Measurements from ENCODE around the gene GNB1.
"Not testable (repeated sequence)": the region's sequence is repeated elsewhere in the genome, so short reads cannot be mapped to it uniquely, and the experiment has no call there.

The GNB1 gene

DNA sequence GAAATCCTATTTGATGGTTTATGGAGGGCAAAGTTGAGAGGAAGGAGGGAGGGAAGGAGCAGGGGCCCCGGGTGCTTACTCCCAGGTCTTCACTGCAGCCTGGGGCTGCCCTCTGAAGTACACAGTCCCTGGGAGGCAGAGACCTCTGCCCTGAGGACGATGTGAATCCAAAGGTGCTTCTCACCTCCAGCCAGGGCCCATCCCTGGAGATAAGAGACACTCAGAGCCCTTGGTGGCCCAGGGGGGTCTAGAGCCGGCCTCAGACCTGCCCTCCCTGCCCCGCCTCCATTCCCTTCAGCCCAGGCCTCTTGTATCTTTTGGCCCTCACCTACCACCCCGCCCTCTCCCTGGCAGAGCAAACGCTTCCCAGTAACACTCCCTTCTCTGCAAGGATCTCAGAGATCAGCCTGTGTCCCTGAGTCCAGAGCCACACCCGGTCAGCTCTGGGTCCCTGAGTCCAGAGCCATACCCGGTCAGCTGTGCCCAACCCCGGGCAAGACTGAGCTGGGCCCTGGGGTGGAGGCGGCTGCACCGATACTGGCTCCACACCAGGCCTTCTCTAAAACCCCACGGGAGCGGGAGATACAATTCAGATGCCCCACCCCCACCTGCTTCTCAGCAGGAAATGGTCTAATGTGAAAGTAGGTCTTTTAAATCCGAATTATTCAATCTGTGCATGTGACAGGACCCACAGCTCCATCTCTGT lies 3.6 kb upstream of the GNB1 start:
- WGBS, 2 experiments (ENCODE audit: insufficient coverage in 2 of 2), result 57 to 58% methylated on average over 7 to 8 of the region's 14 CpGs
- H3K36me3 ChIP-seq (ENCODE audit: control insufficient read depth, insufficient read depth, low read length), result peaks cover 3% of the 10 kb centered on the region
- H3K4me3 ChIP-seq (ENCODE audit: extremely low read depth, insufficient read depth, low read length, poor library complexity, severe bottlenecking), result no peak overlapping the region
- H3K9me3 ChIP-seq (ENCODE audit: control insufficient read depth, low read length), result no peaks in the 10 kb centered on the region
- peaks cover 9% of the 10 kb centered on the region for H3K4me1 ChIP-seq (ENCODE audit: control insufficient read depth, insufficient read depth, low read length, poor library complexity, severe bottlenecking)
- H3K27ac ChIP-seq (ENCODE audit: low read depth, low read length, severe bottlenecking), result no peak overlapping the region

- 91 to 100% methylated on average over 2 of the region's 2 CpGs for WGBS, 2 experiments (ENCODE audit: insufficient coverage in 2 of 2)
- Histone ChIP-seq H3K4me1 (ENCODE audit: control insufficient read depth, insufficient read depth, low read length, poor library complexity, severe bottlenecking) (peaks cover 10% of the 10 kb centered on the region), H3K36me3 (ENCODE audit: control insufficient read depth, insufficient read depth, low read length) (peaks cover 3% of the 10 kb centered on the region), H3K4me3 (ENCODE audit: extremely low read depth, insufficient read depth, low read length, poor library complexity, severe bottlenecking) (no peak overlapping the region), H3K9me3 (ENCODE audit: control insufficient read depth, low read length) (no peaks in the 10 kb centered on the region), H3K27ac (ENCODE audit: low read depth, low read length, severe bottlenecking) (no peak overlapping the region)
Observed at GRCh38 chr1:1893997-1894353, 3.1 kb upstream of the GNB1 start.

GRCh38 chr1:1893291-1893985 lies 2.6 kb upstream of the GNB1 start:
- 93 to 94% methylated on average over 17 to 19 of the region's 19 CpGs for WGBS, 2 experiments (ENCODE audit: insufficient coverage in 2 of 2)
- H3K27ac ChIP-seq (ENCODE audit: low read depth, low read length, severe bottlenecking), result no peak overlapping the region
- no peaks in the 10 kb centered on the region for H3K9me3 ChIP-seq (ENCODE audit: control insufficient read depth, low read length)
- no peak overlapping the region for H3K4me3 ChIP-seq (ENCODE audit: extremely low read depth, insufficient read depth, low read length, poor library complexity, severe bottlenecking)
- H3K4me1 ChIP-seq (ENCODE audit: control insufficient read depth, insufficient read depth, low read length, poor library complexity, severe bottlenecking), result peaks cover 15% of the 10 kb centered on the region
- peaks cover 4% of the 10 kb centered on the region for H3K36me3 ChIP-seq (ENCODE audit: control insufficient read depth, insufficient read depth, low read length)

- Histone ChIP-seq H3K27ac (ENCODE audit: low read depth, low read length, severe bottlenecking) (no peak overlapping the region), H3K4me3 (ENCODE audit: extremely low read depth, insufficient read depth, low read length, poor library complexity, severe bottlenecking) (no peak overlapping the region), H3K36me3 (ENCODE audit: control insufficient read depth, insufficient read depth, low read length) (peaks cover 11% of the 10 kb centered on the region), H3K9me3 (ENCODE audit: control insufficient read depth, low read length) (no peaks in the 10 kb centered on the region), H3K4me1 (ENCODE audit: control insufficient read depth, insufficient read depth, low read length, poor library complexity, severe bottlenecking) (peaks cover 22% of the 10 kb centered on the region)
- WGBS, 2 experiments (ENCODE audit: insufficient coverage in 2 of 2), result 90 to 100% methylated on average over 1 to 2 of the region's 7 CpGs
Observed at GRCh38 chr1:1892763-1893120, 1.9 kb upstream of the GNB1 start.

GRCh38 chr1:1892079-1892762 lies 1.3 kb upstream of the GNB1 start:
- Histone ChIP-seq H3K4me3 (ENCODE audit: extremely low read depth, insufficient read depth, low read length, poor library complexity, severe bottlenecking) (peak overlapping the region; percentile 42), H3K27ac (ENCODE audit: low read depth, low read length, severe bottlenecking) (no peak overlapping the region), H3K36me3 (ENCODE audit: control insufficient read depth, insufficient read depth, low read length) (peaks cover 15% of the 10 kb centered on the region), H3K9me3 (ENCODE audit: control insufficient read depth, low read length) (no peaks in the 10 kb centered on the region), H3K4me1 (ENCODE audit: control insufficient read depth, insufficient read depth, low read length, poor library complexity, severe bottlenecking) (peaks cover 22% of the 10 kb centered on the region)
- WGBS, 2 experiments (ENCODE audit: insufficient coverage in 2 of 2), result 89 to 93% methylated on average over 13 to 18 of the region's 21 CpGs

DNA sequence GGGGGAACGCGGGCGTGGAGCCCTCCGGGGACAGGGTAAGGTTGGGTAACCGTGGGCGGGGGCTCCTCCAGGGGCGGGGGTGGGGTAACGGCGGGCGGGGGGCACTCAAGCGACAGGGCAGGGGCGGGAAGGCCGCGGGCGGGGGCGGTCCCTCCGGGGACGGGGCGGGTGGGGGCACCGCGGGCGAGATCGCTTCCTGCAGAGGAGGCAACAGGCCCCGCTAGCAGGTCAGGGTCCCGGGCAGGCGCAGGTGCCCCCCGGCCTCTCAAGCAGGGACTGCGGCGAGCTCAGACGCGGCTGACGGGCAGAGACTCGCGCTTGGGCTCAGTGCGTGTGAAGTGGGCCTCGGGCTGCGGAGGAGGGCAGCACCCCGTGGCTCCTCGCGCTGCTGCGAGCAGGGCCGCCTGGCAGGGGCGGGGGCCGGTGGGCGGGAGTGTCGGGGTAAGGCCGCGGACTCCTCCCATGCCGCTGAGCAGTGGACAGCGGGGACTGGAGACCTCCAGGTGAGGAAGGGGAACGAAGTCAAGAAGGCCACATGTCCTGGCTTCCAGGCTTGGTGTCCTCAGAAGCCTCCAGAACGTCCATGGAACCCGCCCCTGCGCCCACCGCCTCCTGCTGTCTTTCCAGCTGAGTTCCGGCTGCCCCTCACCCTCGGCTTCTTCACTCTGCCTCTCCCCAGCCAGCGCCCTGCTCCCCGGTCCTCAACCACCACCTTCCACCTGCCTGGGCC lies 627 bp upstream of the GNB1 start:
- 8 to 9% methylated on average over 43 to 49 of the region's 59 CpGs for WGBS, 2 experiments (ENCODE audit: insufficient coverage in 2 of 2)

GRCh38 chr1:1889847-1890505 lies 911 bp downstream of the GNB1 start:
- no peaks in the 10 kb centered on the region for H3K9me3 ChIP-seq (ENCODE audit: control insufficient read depth, low read length)
- H3K27ac ChIP-seq (ENCODE audit: low read depth, low read length, severe bottlenecking), result peak overlapping the region; percentile 93
- peak overlapping the region; percentile 67 for H3K4me3 ChIP-seq (ENCODE audit: extremely low read depth, insufficient read depth, low read length, poor library complexity, severe bottlenecking)
- peaks cover 22% of the 10 kb centered on the region for H3K4me1 ChIP-seq (ENCODE audit: control insufficient read depth, insufficient read depth, low read length, poor library complexity, severe bottlenecking)
- peaks cover 35% of the 10 kb centered on the region for H3K36me3 ChIP-seq (ENCODE audit: control insufficient read depth, insufficient read depth, low read length)
- 0% methylated on average over 40 to 72 of the region's 88 CpGs for WGBS, 2 experiments (ENCODE audit: insufficient coverage in 2 of 2)

More for the DNA sequence above, 627 bp upstream of the GNB1 start:
- H3K4me1 ChIP-seq (ENCODE audit: control insufficient read depth, insufficient read depth, low read length, poor library complexity, severe bottlenecking), result peaks cover 22% of the 10 kb centered on the region
- no peak overlapping the region for H3K27ac ChIP-seq (ENCODE audit: low read depth, low read length, severe bottlenecking)
- H3K4me3 ChIP-seq (ENCODE audit: extremely low read depth, insufficient read depth, low read length, poor library complexity, severe bottlenecking), result peak overlapping the region; percentile 42
- H3K9me3 ChIP-seq (ENCODE audit: control insufficient read depth, low read length), result no peaks in the 10 kb centered on the region
- H3K36me3 ChIP-seq (ENCODE audit: control insufficient read depth, insufficient read depth, low read length), result peaks cover 22% of the 10 kb centered on the region

DNA sequence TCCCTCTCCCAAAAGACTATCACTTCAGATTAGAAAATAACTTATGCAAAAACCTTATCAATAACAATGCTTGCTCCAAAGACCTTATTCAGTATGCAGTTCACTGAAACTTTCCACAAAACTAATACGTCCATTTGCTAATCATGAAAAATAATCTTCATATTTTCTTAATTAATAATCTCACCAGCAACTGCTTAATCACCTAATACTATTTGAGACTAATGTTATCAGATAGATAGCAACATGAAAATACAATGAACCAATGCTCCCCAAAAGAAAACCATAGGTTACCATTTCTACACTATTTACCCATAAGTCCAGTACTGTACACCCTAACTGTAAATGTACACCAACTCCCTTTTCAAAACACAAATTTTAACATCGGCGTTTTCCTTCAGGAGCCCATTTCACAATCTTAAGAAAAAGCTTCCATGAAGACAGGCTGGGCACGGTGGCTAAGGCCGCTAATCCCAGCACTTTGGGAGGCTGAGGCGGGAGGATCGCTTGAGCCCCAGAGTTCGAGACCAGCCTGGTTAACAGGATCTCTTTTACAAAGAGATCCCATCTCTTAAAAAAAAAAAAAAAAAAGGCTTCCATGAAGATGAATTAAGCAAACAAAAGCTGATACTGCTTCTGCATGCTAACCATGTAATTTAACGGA lies 1.7 kb downstream of the GNB1 start:
- peaks cover 17% of the 10 kb centered on the region for H3K4me1 ChIP-seq (ENCODE audit: control insufficient read depth, insufficient read depth, low read length, poor library complexity, severe bottlenecking)
- peak overlapping the region; percentile 67 for H3K4me3 ChIP-seq (ENCODE audit: extremely low read depth, insufficient read depth, low read length, poor library complexity, severe bottlenecking)
- no peaks in the 10 kb centered on the region for H3K9me3 ChIP-seq (ENCODE audit: control insufficient read depth, low read length)
- 19 to 37% methylated on average over 5 to 6 of the region's 9 CpGs for WGBS, 2 experiments (ENCODE audit: insufficient coverage in 2 of 2)
- H3K27ac ChIP-seq (ENCODE audit: low read depth, low read length, severe bottlenecking), result peak overlapping the region; percentile 93
- peaks cover 41% of the 10 kb centered on the region for H3K36me3 ChIP-seq (ENCODE audit: control insufficient read depth, insufficient read depth, low read length)

DNA sequence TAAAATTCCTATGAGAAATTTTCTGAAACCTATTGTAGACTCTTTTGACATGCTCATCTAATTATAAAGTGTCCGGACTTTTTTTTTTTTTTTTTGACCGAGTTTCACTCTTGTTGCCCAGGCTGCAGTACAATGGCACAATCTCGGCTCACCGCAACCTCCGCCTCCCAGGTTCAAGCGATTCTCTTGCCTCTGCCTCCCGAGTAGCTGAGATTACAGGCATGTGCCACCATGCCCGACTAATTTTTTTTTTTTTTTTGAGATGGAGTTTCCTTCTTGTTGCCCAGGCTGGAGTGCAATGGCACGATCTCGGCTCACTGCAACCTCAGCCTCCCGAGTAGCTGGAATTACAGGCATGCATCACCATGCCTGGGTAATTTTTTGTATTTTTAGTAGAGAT lies 7.0 kb downstream of the GNB1 start:
- Histone ChIP-seq H3K27ac (ENCODE audit: low read depth, low read length, severe bottlenecking) (peak overlapping the region; percentile 51), H3K36me3 (ENCODE audit: control insufficient read depth, insufficient read depth, low read length) (peaks cover 65% of the 10 kb centered on the region)
- not testable (repeated sequence) for H3K9me3 ChIP-seq (ENCODE audit: control insufficient read depth, low read length)

More for the DNA sequence above, 7.0 kb downstream of the GNB1 start:
- not testable (repeated sequence) for H3K4me3 ChIP-seq (ENCODE audit: extremely low read depth, insufficient read depth, low read length, poor library complexity, severe bottlenecking)
- peaks cover 28% of the 10 kb centered on the region for H3K4me1 ChIP-seq (ENCODE audit: control insufficient read depth, insufficient read depth, low read length, poor library complexity, severe bottlenecking)
- WGBS, 2 experiments (ENCODE audit: insufficient coverage in 2 of 2), result 83% methylated on average over 6 to 7 of the region's 11 CpGs
